HFFc6 (cell line): ENCODE data around the gene CAP2. TPM values are rescaled to one million over a fixed set of nuclear protein-coding genes. Genes with fewer than 3 reads are reported as not detected.
A peak's percentile ranks its signal among the peaks of the same experiment; 100 is the strongest.

Source experiments
- DNase-seq: peaks from one replicate; pipeline ENCODE4 v3.0.0-alpha.2; 2018
- H3K27ac Mint-ChIP-seq: 2 replicates; pipeline ENCODE4 v1.8.0; 2020; ENCODE audit warnings: mild to moderate bottlenecking, mixed read lengths
- H3K27me3 Mint-ChIP-seq: 2 replicates; pipeline ENCODE4 v1.8.0; 2021; ENCODE audit warnings: mild to moderate bottlenecking, moderate library complexity, mixed read lengths; ENCODE audit not compliant: insufficient read depth
- H3K36me3 Mint-ChIP-seq: 2 replicates; pipeline ENCODE4 v1.8.0; 2021; ENCODE audit warnings: low read depth, mixed read lengths
- H3K4me1 Mint-ChIP-seq: 2 replicates; pipeline ENCODE4 v1.8.0; 2020; ENCODE audit warnings: low read depth, mixed read lengths
- H3K4me3 Mint-ChIP-seq: 2 replicates; pipeline ENCODE4 v1.8.0; 2020; ENCODE audit warnings: mild to moderate bottlenecking, moderate library complexity, mixed read lengths
- H3K9me3 Mint-ChIP-seq: 2 replicates; pipeline ENCODE4 v1.8.0; 2020; ENCODE audit warnings: mild to moderate bottlenecking, mixed read lengths
- total RNA-seq, 6 experiments: library from RNA; stranded (reverse); fragmentation: NEBNext Ultra II Directional; extraction: Animal tissue kit (Norgen Biotek cat#: 25700); gene quantifications; 2 replicates in 1 of 6; 3 replicates in 5 of 6; pipeline ENCODE4 v1.2.3, GENCODE V29; 2021
- TF ChIP-seq, protein P1 (sequence below): fragments of 200-600 bp; sonication (generic); IDR thresholded peaks from 2 replicates; pipeline ENCODE4 v1.5.0; 2021; ENCODE audit warnings: antibody characterized with exemption, mild to moderate bottlenecking

CAP2 gene
- total RNA-seq, 6 experiments from 2014 or later = 65.1 to 82.3 (median 67.9) TPM

DNA sequence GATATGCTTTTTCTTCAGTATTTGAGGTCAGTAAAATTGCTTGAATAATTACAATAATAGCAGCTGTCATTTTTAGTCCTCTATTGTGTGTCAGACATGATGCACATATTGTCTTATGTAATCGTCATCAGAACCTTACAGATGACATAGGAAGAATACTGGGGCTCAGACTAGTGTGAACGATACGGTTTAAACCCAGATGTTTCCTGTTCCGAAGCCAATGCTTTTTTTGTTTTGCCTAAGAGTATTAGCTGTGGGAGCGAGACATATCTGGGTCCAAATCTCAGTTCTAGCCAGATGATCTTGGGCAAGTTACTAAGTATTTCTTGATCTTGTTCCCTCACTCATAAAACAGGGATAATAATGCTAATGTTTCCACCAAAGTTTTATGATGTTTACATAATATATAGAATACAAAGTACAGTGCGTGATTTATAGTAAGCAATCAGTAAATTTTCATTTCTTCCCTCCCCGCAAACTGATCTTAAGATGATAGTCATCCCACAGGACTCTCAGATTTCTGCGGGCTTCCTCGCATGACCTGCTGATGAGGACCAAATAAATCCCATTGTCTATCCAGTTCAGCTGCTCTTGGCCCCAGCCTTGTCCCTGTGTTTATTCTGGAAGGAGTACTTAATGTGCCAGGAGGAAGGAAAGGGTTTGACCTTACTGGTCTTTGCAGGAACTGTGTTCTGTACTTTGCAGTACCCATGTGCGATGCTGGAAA lies 98.2 kb downstream of the CAP2 start:
- Mint-ChIP-seq H3K36me3 (peaks cover 60% of the 10 kb centered on the region), H3K4me1 (peaks cover 48% of the 10 kb centered on the region), H3K4me3 (peak overlapping the region; percentile 11; the same call in 1 of the 2 replicates), H3K27ac (peak overlapping the region; percentile 93; the same call in 1 of the 2 replicates), H3K27me3 (no peaks in the 10 kb centered on the region; the same call in none of the 2 replicates), H3K9me3 (no peaks in the 10 kb centered on the region)
- TF ChIP-seq, protein P1, sequence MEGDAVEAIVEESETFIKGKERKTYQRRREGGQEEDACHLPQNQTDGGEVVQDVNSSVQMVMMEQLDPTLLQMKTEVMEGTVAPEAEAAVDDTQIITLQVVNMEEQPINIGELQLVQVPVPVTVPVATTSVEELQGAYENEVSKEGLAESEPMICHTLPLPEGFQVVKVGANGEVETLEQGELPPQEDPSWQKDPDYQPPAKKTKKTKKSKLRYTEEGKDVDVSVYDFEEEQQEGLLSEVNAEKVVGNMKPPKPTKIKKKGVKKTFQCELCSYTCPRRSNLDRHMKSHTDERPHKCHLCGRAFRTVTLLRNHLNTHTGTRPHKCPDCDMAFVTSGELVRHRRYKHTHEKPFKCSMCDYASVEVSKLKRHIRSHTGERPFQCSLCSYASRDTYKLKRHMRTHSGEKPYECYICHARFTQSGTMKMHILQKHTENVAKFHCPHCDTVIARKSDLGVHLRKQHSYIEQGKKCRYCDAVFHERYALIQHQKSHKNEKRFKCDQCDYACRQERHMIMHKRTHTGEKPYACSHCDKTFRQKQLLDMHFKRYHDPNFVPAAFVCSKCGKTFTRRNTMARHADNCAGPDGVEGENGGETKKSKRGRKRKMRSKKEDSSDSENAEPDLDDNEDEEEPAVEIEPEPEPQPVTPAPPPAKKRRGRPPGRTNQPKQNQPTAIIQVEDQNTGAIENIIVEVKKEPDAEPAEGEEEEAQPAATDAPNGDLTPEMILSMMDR = no peak
- DNase-seq = no peak

DNA sequence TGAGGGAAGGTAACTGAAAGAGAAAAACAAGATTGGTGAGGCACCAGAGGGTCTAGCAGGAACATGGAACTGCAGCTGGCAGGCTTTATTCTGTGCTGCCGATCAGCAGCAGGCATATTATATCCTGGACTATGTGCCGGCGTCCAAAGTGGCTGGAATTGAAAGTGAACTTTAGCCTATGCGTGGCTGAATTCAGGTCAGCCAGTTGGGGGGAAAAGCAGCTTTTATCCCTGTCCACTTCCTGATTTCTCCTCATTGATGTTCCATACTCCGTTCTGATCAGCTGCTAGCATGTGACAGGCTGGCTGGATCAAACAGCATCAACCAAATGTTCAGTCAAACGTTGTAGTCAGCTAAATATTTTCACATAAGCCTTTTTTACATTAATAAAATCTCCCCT lies 99.0 kb downstream of the CAP2 start:
- no peaks in the 10 kb centered on the region; the same call in 1 of the 2 replicates for H3K27me3 Mint-ChIP-seq
- H3K4me3 Mint-ChIP-seq = peak overlapping the region; percentile 11; the same call in 1 of the 2 replicates
- DNase-seq = no peak

DNA sequence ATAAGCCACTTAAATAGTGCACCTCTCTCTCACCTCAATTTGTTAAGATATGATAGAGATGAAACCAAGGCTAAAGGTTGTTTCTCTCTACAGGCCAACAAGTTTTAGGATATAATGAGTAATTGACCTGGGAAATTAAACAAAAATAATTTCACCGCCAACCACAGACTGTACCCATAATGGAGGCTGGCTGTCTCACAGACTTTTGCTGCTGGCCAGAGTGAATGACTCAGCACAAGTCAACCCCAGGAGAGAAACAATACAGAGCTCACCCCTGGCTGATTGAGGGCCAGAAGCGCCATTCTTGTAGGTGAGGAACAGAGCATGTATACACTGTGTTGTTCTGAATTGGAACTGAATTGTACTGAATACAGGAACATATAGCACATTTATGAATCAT lies 99.9 kb downstream of the CAP2 start:
- Mint-ChIP-seq H3K27me3 (no peaks in the 10 kb centered on the region; the same call in 1 of the 2 replicates), H3K27ac (peak overlapping the region; percentile 93), H3K4me1 (peaks cover 56% of the 10 kb centered on the region), H3K9me3 (no peaks in the 10 kb centered on the region), H3K36me3 (peaks cover 58% of the 10 kb centered on the region), H3K4me3 (peak overlapping the region; percentile 61)
- TF ChIP-seq, protein P1 = no peak
- DNase-seq = peak; percentile 56

More for the DNA sequence above, 99.0 kb downstream of the CAP2 start:
- TF ChIP-seq, protein P1 = no peak
- H3K4me1 Mint-ChIP-seq = peaks cover 49% of the 10 kb centered on the region
- peaks cover 56% of the 10 kb centered on the region for H3K36me3 Mint-ChIP-seq
- H3K27ac Mint-ChIP-seq = peak overlapping the region; percentile 93
- no peaks in the 10 kb centered on the region for H3K9me3 Mint-ChIP-seq

DNA sequence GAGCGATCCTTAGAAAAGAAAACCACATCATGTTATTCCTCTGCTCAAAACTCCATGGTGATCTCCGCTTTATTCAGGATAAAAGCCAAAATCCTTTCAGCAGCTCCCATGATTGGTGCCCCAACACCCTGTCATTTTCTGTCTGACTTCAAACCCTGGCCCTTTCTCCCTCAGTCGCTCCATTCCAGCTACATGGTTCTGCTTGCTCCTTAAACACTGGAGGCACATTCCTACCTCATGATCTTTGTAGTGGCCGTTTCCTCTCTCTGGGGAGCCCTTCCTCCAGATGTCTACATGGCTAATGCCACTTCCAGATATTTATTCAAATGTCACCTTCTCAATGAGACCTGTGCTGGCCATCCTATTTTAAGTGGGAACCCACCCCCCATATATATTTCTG lies 100.8 kb downstream of the CAP2 start:
- H3K36me3 Mint-ChIP-seq = peaks cover 57% of the 10 kb centered on the region
- no peak for DNase-seq
- no peaks in the 10 kb centered on the region for H3K9me3 Mint-ChIP-seq
- peak overlapping the region; percentile 93 for H3K27ac Mint-ChIP-seq
- TF ChIP-seq, protein P1 = no peak
- no peaks in the 10 kb centered on the region; the same call in 1 of the 2 replicates for H3K27me3 Mint-ChIP-seq
- H3K4me3 Mint-ChIP-seq = no peak overlapping the region
- H3K4me1 Mint-ChIP-seq = peaks cover 56% of the 10 kb centered on the region

DNA sequence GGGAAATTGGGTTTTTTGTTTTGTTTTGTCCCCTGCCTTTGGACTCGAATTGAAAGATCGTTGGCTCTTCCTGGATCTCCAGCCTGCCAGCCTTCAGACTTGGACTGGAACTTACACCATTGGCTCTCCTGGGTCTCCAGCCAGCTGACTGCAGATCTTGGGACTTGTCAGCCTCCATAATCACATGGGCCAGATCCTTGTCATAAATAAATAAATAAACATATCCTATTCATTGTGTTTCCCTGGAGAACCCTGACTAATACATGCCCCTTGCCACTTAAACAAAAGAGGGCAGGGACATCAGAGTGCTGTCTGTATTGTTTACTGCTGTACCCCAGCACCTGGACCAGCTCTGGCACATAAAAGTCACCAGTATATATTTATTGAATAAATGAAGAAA lies 101.5 kb downstream of the CAP2 start:
- Mint-ChIP-seq H3K27me3 (no peaks in the 10 kb centered on the region; the same call in 1 of the 2 replicates), H3K4me1 (peaks cover 56% of the 10 kb centered on the region), H3K9me3 (no peaks in the 10 kb centered on the region), H3K36me3 (peaks cover 57% of the 10 kb centered on the region), H3K4me3 (no peak overlapping the region), H3K27ac (peak overlapping the region; percentile 93; the same call in 1 of the 2 replicates)
- TF ChIP-seq, protein P1 = no peak
- no peak for DNase-seq
